Measurements from ENCODE around the gene DHODH. TPM values are rescaled to one million over a fixed set of nuclear protein-coding genes. Genes with fewer than 3 reads are reported as not detected.

Gene DHODH
- polyA plus RNA-seq, 1 donor from 2014 or later, result 3.8 TPM

DNA sequence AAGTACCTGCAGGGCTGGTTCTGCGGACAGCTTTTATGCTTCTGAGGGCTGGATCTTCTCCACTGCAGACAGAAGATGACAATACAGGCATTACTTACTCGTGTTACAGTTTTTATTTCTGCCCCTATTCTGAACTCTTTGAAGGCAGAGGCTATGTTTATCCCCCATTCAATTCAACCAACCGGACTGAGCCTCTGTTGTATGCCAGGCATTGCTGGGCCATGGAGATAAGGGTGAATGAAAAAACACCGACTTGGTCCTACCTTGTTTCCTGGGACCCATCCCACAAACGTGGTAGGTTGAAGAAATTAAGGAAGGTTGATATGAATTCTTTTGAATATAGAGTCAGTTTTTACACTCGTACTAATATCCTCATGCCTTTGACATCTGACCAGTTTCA, 35.8 kb downstream of the DHODH start:
- Histone ChIP-seq H3F3A (ENCODE audit: insufficient read depth, low read length, poor library complexity, severe bottlenecking) (no peaks in the 10 kb centered on the region), H3K9ac (ENCODE audit: low read length) (no peak overlapping the region), H3K27me3 (ENCODE audit: insufficient read depth, low read depth, low read length) (no peaks in the 10 kb centered on the region), H4K20me1 (ENCODE audit: insufficient read depth) (no peaks in the 10 kb centered on the region), H3K9me2 (ENCODE audit: insufficient read depth, low read length) (no peaks in the 10 kb centered on the region), H3K79me2 (replicated peaks; ENCODE audit: insufficient read depth, low read length) (no peaks in the 10 kb centered on the region), H3K4me3 (ENCODE audit: low read length) (no peak overlapping the region), H3K4me2 (ENCODE audit: low read length) (no peak overlapping the region), H3K9me3 (ENCODE audit: low read length) (no peaks in the 10 kb centered on the region), H3K27ac (ENCODE audit: low read length) (no peak overlapping the region), H2AFZ (ENCODE audit: low read depth, low read length) (no peak overlapping the region), H3K36me3 (ENCODE audit: insufficient read depth, low read length) (no peaks in the 10 kb centered on the region)
- TF ChIP-seq, protein P1, sequence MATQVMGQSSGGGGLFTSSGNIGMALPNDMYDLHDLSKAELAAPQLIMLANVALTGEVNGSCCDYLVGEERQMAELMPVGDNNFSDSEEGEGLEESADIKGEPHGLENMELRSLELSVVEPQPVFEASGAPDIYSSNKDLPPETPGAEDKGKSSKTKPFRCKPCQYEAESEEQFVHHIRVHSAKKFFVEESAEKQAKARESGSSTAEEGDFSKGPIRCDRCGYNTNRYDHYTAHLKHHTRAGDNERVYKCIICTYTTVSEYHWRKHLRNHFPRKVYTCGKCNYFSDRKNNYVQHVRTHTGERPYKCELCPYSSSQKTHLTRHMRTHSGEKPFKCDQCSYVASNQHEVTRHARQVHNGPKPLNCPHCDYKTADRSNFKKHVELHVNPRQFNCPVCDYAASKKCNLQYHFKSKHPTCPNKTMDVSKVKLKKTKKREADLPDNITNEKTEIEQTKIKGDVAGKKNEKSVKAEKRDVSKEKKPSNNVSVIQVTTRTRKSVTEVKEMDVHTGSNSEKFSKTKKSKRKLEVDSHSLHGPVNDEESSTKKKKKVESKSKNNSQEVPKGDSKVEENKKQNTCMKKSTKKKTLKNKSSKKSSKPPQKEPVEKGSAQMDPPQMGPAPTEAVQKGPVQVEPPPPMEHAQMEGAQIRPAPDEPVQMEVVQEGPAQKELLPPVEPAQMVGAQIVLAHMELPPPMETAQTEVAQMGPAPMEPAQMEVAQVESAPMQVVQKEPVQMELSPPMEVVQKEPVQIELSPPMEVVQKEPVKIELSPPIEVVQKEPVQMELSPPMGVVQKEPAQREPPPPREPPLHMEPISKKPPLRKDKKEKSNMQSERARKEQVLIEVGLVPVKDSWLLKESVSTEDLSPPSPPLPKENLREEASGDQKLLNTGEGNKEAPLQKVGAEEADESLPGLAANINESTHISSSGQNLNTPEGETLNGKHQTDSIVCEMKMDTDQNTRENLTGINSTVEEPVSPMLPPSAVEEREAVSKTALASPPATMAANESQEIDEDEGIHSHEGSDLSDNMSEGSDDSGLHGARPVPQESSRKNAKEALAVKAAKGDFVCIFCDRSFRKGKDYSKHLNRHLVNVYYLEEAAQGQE (IDR thresholded peaks at IDR 0.05; ENCODE audit: borderline replicate concordance), result no peak
- no peak for TF ChIP-seq EP300 (conservative IDR thresholded peaks at IDR 0.05; ENCODE audit: poor library complexity, severe bottlenecking)
- TF ChIP-seq EZH2 (IDR thresholded peaks at IDR 0.05; ENCODE audit: borderline replicate concordance, insufficient read depth, low read length, poor library complexity, severe bottlenecking), result no peak
- no peak for TF ChIP-seq CTCF (IDR thresholded peaks at IDR 0.05; ENCODE audit: poor library complexity, severe bottlenecking)
- no peak for TF ChIP-seq POLR2AphosphoS5 (IDR thresholded peaks at IDR 0.05)
- TF ChIP-seq TAF1 (IDR thresholded peaks at IDR 0.05; ENCODE audit: low read depth), result no peak
- TF ChIP-seq RAD21 (conservative IDR thresholded peaks at IDR 0.05), result no peak
- no peak for TF ChIP-seq SMC3 (conservative IDR thresholded peaks at IDR 0.05; ENCODE audit: poor library complexity)
- no peak for TF ChIP-seq MXI1 (conservative IDR thresholded peaks at IDR 0.05; ENCODE audit: poor library complexity, severe bottlenecking)

GRCh38 chr16:72044825-72045359, 36.3 kb downstream of the DHODH start:
- Histone ChIP-seq H3K27ac (ENCODE audit: low read length) (no peak overlapping the region), H3K4me2 (ENCODE audit: low read length) (no peak overlapping the region), H2AFZ (ENCODE audit: low read depth, low read length) (no peak overlapping the region), H3K4me3 (ENCODE audit: low read length) (no peak overlapping the region), H3K9me2 (ENCODE audit: insufficient read depth, low read length) (no peaks in the 10 kb centered on the region), H3K9ac (ENCODE audit: low read length) (no peak overlapping the region), H4K20me1 (ENCODE audit: insufficient read depth) (no peaks in the 10 kb centered on the region), H3K79me2 (replicated peaks; ENCODE audit: insufficient read depth, low read length) (no peaks in the 10 kb centered on the region), H3K27me3 (ENCODE audit: insufficient read depth, low read depth, low read length) (no peaks in the 10 kb centered on the region), H3K36me3 (ENCODE audit: insufficient read depth, low read length) (no peaks in the 10 kb centered on the region), H3K9me3 (ENCODE audit: low read length) (no peaks in the 10 kb centered on the region), H3F3A (ENCODE audit: insufficient read depth, low read length, poor library complexity, severe bottlenecking) (no peaks in the 10 kb centered on the region)
- no peak for TF ChIP-seq RAD21 (conservative IDR thresholded peaks at IDR 0.05)
- TF ChIP-seq, protein P1 (IDR thresholded peaks at IDR 0.05; ENCODE audit: borderline replicate concordance), result no peak
- no peak for TF ChIP-seq SMC3 (conservative IDR thresholded peaks at IDR 0.05; ENCODE audit: poor library complexity)
- TF ChIP-seq MXI1 (conservative IDR thresholded peaks at IDR 0.05; ENCODE audit: poor library complexity, severe bottlenecking), result no peak
- TF ChIP-seq CTCF (IDR thresholded peaks at IDR 0.05; ENCODE audit: poor library complexity, severe bottlenecking), result no peak
- TF ChIP-seq POLR2AphosphoS5 (IDR thresholded peaks at IDR 0.05), result no peak
- TF ChIP-seq EZH2 (IDR thresholded peaks at IDR 0.05; ENCODE audit: borderline replicate concordance, insufficient read depth, low read length, poor library complexity, severe bottlenecking), result no peak
- no peak for TF ChIP-seq EP300 (conservative IDR thresholded peaks at IDR 0.05; ENCODE audit: poor library complexity, severe bottlenecking)
- TF ChIP-seq TAF1 (IDR thresholded peaks at IDR 0.05; ENCODE audit: low read depth), result no peak
